Pancreas (tissue), 10 donors: Measurements from ENCODE around the gene ADAMTSL4. TPM values are rescaled to one million over a fixed set of nuclear protein-coding genes. Genes with fewer than 3 reads are reported as not detected.

Experiments
- ATAC-seq, 4 donors: fragments of 200-7000 bp; cut with Tn5 transposase; one replicate each; pipeline versions ENCODE4 v1.8.0 to v1.9.1; 2020; ENCODE audit warnings: mild to moderate bottlenecking in 4 of 4, moderate library complexity in 4 of 4
- DNase-seq, 6 donors: peaks; one replicate each; pipeline ENCODE4 v3.0.0-alpha.2; 2020
- FAIRE-seq: peaks from 2 replicates; lab custom pipeline; 2012; peaks lifted over from hg19 to GRCh38; lab: Jason Lieb, UNC
- H3K27ac ChIP-seq, 4 donors: fragments of 200-600 bp; sonication (generic); 1 replicate in 3 of 4; 2 replicates in 1 of 4; pipeline versions ENCODE4 v1.5.0 to v1.8.0; 2020
- H3K27me3 ChIP-seq, 4 donors: fragments of 200-600 bp; one replicate each; pipeline ENCODE4 v1.8.0; 2021
- H3K36me3 ChIP-seq, 3 donors: fragments of 200-600 bp; sonication (generic) in 1 of 3; one replicate each; pipeline versions ENCODE4 v1.5.0 to v1.8.0; 2020 to 2021
- H3K4me1 ChIP-seq, 3 donors: fragments of 200-600 bp; one replicate each; pipeline ENCODE4 v1.8.0; 2021
- H3K4me3 ChIP-seq, 4 donors: fragments of 200-600 bp; sonication (generic) in 2 of 4; one replicate each; pipeline versions ENCODE4 v1.5.0 to v1.8.0; 2020 to 2021
- H3K9me3 ChIP-seq, 4 donors: fragments of 200-600 bp; one replicate each; pipeline ENCODE4 v1.8.0; 2021
- WGBS, 2 donors: extraction: QIAGEN DNeasy Blood & Tissue Kit; methylation state at CpG; one replicate each; pipeline ENCODE4 v1.1.7; 2013; 5-methylcytosine and 5-hydroxymethylcytosine counted together
- intact Hi-C, 3 donors: fragments of 100-400 bp; cut with DNase I; formaldehyde crosslinking; loops; one replicate each; pipeline versions ENCODE4 v1.11.1 to v1.14.2; 2022
- polyA plus RNA-seq, 2 donors: library from polyadenylated mRNA; stranded (reverse); fragments of 200-250 nt; gene quantifications; one replicate each; pipeline ENCODE4 v1.2.3, GENCODE V29; 2013
- total RNA-seq, 6 donors: library from RNA; stranded (reverse); fragmentation: NEBNext Ultra II Directional in 4 of 6; extraction: Animal tissue kit (Norgen Biotek cat#: 25700) in 4 of 6; gene quantifications; one replicate each; pipeline versions ENCODE4 v1.2.1 to v1.2.4, GENCODE V29; 2021 to 2023
- TF ChIP-seq, protein P1 (sequence below), 4 donors: fragments of 200-600 bp; sonication (generic) in 3 of 4; IDR thresholded peaks; one replicate each; pipeline versions ENCODE4 v1.5.0 to v1.8.0; 2021; ENCODE audit warnings: antibody characterized with exemption in 4 of 4
- donor health status: healthy with polysubstance abuse.
- donor health status: DM: no; HTN: no; CAD: no; lungs with moderate emphysema.
- donor health status: DM: no; HTN: no; CAD: no.
- donor health status: control.
- donor health status: control.
- donor health status: Bipolar disorder and iron deficiency.
- donor health status: DM: yes; HTN: yes; CAD: no.
- donor health status: DM: no; HTN: no; CAD: no.
- donor health status: DM: no; HTN: no; CAD: no.
- donor health status: DM: yes; HTN: yes; CAD: no.

Gene ADAMTSL4
- total and polyA plus RNA-seq, 8 donors = 1.3 to 8.0 (median 3.4) TPM

GRCh38 chr1:150530491-150531159 lies 18.6 kb upstream of the ADAMTSL4 start:
- ATAC-seq (no peak), FAIRE-seq (no peak), DNase-seq (no peak)
- Histone ChIP-seq H3K27me3 (no peaks in the 10 kb centered on the region), H3K36me3 (no peaks in the 10 kb centered on the region), H3K27ac (peak overlapping the region in 1 of 4 donors; percentile 62), H3K9me3 (no peaks in the 10 kb centered on the region), H3K4me3 (no peak overlapping the region), H3K4me1 (peaks cover 3 to 13% (median 10%) of the 10 kb centered on the region in 3 donors)
- intact Hi-C loops = loop anchor here in 1 of 3 donors (10.0 kb wide), 1 partner anchor 76 kb away; no protein-coding TSS in a partner anchor
- TF ChIP-seq, protein P1, sequence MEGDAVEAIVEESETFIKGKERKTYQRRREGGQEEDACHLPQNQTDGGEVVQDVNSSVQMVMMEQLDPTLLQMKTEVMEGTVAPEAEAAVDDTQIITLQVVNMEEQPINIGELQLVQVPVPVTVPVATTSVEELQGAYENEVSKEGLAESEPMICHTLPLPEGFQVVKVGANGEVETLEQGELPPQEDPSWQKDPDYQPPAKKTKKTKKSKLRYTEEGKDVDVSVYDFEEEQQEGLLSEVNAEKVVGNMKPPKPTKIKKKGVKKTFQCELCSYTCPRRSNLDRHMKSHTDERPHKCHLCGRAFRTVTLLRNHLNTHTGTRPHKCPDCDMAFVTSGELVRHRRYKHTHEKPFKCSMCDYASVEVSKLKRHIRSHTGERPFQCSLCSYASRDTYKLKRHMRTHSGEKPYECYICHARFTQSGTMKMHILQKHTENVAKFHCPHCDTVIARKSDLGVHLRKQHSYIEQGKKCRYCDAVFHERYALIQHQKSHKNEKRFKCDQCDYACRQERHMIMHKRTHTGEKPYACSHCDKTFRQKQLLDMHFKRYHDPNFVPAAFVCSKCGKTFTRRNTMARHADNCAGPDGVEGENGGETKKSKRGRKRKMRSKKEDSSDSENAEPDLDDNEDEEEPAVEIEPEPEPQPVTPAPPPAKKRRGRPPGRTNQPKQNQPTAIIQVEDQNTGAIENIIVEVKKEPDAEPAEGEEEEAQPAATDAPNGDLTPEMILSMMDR (IDR thresholded peaks at IDR 0.05) = no peak
- WGBS, 2 donors = 95 to 96% methylated on average over 14 of the region's 14 CpGs

DNA sequence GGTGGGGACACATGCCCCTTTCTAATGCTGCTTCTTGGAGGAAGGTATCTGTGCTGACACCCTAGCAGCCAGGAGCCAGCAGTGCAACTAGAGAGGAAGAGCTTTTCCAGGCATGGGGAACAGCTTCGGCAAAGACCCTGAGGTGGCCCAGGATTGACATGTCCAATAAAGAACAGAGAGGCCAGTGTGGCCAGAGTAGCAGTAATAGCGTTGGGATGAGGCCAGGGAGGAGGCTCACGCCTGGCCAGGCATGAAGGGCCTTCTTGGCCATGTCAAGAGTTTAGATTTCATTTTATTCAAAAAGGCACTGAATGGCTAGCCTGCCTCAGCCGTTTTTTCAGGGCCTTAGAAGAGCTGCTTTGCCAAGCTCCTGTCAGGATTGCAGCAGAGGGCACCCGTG lies 16.3 kb upstream of the ADAMTSL4 start:
- DNase-seq = no peak
- TF ChIP-seq, protein P1 (IDR thresholded peaks at IDR 0.05) = peak in 2 of 4 donors; percentile 6 to 9
- 18 to 22% methylated on average over 5 of the region's 5 CpGs for WGBS, 2 donors
- peak overlapping the region; percentile 49 to 78 (median 69) for H3K27ac ChIP-seq
- intact Hi-C loops = loop anchor here in 1 of 3 donors (10.0 kb wide), 1 partner anchor 78 kb away; no protein-coding TSS in a partner anchor
- H3K27me3 ChIP-seq = no peaks in the 10 kb centered on the region
- no peak overlapping the region for H3K4me3 ChIP-seq
- H3K9me3 ChIP-seq = no peaks in the 10 kb centered on the region
- no peaks in the 10 kb centered on the region for H3K36me3 ChIP-seq
- no peak for FAIRE-seq
- H3K4me1 ChIP-seq = peaks cover 3 to 13% (median 10%) of the 10 kb centered on the region in 3 donors
- ATAC-seq = no peak

DNA sequence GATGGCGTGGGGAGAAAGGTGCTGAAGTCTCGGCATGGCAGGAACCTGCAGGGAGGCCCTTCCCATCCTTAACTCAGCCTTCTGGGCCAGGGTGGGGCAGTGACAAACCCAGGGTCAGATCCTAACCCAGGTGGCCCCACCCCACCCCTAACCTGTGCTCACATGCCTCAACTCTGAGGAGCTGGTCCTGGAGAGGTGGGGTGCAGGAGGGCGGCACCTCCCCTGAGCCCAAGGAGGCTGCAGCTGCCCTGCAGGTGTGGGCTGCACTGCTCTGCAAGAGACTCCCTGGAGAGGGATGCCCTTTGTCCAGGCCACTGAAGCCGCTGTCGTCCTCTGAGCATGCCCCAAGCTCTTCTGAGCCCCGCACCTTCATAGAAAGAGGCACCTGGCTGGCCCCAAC lies 15.2 kb upstream of the ADAMTSL4 start:
- 93 to 94% methylated on average over 6 of the region's 6 CpGs for WGBS, 2 donors
- intact Hi-C loops = loop anchor here in 1 of 3 donors (10.0 kb wide), 1 partner anchor 79 kb away; no protein-coding TSS in a partner anchor
- ATAC-seq = no peak
- H3K9me3 ChIP-seq = no peaks in the 10 kb centered on the region
- no peaks in the 10 kb centered on the region for H3K36me3 ChIP-seq
- no peak overlapping the region for H3K27ac ChIP-seq
- no peak overlapping the region for H3K4me3 ChIP-seq
- FAIRE-seq = no peak
- peaks cover 0 to 10% (median 9%) of the 10 kb centered on the region in 3 donors for H3K4me1 ChIP-seq
- no peaks in the 10 kb centered on the region for H3K27me3 ChIP-seq
- no peak for DNase-seq
- TF ChIP-seq, protein P1 (IDR thresholded peaks at IDR 0.05) = no peak

GRCh38 chr1:150535511-150536287 lies 13.5 kb upstream of the ADAMTSL4 start:
- FAIRE-seq (no peak), ATAC-seq (no peak), DNase-seq (no peak)
- Histone ChIP-seq H3K9me3 (no peaks in the 10 kb centered on the region), H3K27me3 (no peaks in the 10 kb centered on the region), H3K4me3 (no peak overlapping the region), H3K36me3 (no peaks in the 10 kb centered on the region), H3K27ac (no peak overlapping the region), H3K4me1 (peaks cover 0 to 6% (median 5%) of the 10 kb centered on the region in 3 donors)
- intact Hi-C loops = loop anchor here in 2 of 3 donors (5.0 to 10.0 kb wide), 2 partner anchors 63 to 81 kb away; no protein-coding TSS in a partner anchor
- TF ChIP-seq, protein P1 (IDR thresholded peaks at IDR 0.05) = no peak
- 89 to 91% methylated on average over 14 of the region's 14 CpGs for WGBS, 2 donors
